22Rv1 (cell line): ENCODE results near the gene TGM2.

Source experiments
- H3K27ac ChIP-seq: fragments of 450-650 bp; 2 replicates; pipeline ENCODE4 v1.5.1; 2017
- ZFX ChIP-seq: fragments of 450-650 bp; IDR thresholded peaks from 2 replicates; pipeline ENCODE4 v1.6.1; 2017; ENCODE audit warnings: antibody characterized with exemption, borderline replicate concordance
- TF ChIP-seq, protein P1 (sequence below): fragments of 450-650 bp; IDR thresholded peaks from 2 replicates; pipeline ENCODE4 v1.5.1; 2017; ENCODE audit warnings: mild to moderate bottlenecking

Gene TGM2

DNA sequence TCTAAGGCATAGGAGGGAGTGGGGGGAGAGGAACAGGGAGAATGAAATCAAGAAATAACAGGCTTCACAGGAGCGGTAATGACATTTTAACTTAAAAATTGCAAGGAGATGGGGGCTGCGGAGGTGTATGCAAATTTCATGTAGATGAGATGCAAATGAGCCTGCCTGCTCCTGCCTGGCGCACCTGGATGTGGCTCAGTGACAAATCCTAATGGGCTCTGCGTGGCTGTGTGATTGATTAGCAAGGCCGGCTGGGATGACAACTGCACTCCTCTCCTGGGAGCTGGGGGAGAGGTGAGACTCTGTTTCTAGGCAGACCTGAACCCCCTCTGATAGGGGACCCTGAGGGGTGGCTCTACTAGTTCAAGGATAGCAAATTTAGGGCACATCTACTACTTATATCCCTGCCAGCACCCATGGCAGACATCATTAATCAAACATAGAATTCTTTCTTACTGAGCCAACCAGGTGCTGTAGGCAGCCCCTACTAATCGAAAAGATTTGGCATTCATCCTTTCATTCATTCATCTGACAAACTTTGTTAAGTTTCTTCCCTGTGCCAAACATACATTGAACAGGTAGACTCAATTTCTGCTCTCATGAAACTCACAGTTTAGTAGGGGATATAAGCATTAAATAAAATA is 38.4 kb upstream of the TGM2 start:
- TF ChIP-seq, protein P1, sequence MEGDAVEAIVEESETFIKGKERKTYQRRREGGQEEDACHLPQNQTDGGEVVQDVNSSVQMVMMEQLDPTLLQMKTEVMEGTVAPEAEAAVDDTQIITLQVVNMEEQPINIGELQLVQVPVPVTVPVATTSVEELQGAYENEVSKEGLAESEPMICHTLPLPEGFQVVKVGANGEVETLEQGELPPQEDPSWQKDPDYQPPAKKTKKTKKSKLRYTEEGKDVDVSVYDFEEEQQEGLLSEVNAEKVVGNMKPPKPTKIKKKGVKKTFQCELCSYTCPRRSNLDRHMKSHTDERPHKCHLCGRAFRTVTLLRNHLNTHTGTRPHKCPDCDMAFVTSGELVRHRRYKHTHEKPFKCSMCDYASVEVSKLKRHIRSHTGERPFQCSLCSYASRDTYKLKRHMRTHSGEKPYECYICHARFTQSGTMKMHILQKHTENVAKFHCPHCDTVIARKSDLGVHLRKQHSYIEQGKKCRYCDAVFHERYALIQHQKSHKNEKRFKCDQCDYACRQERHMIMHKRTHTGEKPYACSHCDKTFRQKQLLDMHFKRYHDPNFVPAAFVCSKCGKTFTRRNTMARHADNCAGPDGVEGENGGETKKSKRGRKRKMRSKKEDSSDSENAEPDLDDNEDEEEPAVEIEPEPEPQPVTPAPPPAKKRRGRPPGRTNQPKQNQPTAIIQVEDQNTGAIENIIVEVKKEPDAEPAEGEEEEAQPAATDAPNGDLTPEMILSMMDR = no peak
- no peak for TF ChIP-seq ZFX
- no peak overlapping the region for H3K27ac ChIP-seq

GRCh38 chr20:38202982-38203293 is 37.9 kb upstream of the TGM2 start:
- no peak for TF ChIP-seq ZFX
- TF ChIP-seq, protein P1 = no peak
- H3K27ac ChIP-seq = no peak overlapping the region

DNA sequence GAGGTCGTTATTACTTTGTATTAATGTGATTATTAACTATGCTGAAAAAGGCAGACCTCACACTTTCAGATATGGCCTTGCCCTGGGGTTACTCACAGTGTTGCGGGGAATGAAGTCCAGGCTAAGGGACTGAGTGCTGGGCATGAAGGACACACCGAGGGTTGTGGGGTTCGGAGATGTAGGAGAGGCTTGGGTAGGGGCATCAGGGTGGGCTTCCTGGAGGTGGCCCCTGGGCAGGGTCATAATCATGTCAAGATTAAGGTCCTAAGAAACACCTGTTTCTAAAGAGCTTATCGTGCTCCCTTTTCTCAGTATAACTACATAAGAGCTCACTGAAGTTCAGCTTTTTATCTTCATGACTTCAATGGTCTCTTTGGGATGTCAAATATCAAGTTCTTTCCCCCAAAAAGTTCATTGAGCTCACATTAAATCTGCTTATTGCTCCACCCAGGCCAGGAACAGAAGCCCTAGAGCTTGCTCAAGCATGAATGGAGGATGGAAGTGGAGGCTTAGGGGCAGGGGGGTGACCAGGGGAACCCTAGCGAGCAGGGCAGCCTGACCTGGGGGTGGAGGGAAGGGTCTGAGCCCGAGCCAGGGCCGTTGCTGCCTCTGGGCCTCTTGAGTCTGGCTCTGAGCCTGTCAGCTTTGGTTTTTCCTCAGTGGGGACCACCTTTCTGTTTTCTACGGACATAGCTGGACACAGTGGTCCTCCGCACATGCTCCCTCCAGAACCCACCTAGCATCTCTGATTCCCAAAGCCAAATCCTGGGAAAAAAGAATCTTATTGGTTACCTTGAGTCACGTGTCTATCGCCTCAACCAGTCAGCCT is 37.3 kb upstream of the TGM2 start:
- no peak overlapping the region for H3K27ac ChIP-seq
- TF ChIP-seq, protein P1 = no peak
- TF ChIP-seq ZFX = no peak

- H3K27ac ChIP-seq = no peak overlapping the region
- no peak for TF ChIP-seq ZFX
- TF ChIP-seq, protein P1 = no peak
Observed at GRCh38 chr20:38201356-38201755, 36.3 kb upstream of the TGM2 start.

DNA sequence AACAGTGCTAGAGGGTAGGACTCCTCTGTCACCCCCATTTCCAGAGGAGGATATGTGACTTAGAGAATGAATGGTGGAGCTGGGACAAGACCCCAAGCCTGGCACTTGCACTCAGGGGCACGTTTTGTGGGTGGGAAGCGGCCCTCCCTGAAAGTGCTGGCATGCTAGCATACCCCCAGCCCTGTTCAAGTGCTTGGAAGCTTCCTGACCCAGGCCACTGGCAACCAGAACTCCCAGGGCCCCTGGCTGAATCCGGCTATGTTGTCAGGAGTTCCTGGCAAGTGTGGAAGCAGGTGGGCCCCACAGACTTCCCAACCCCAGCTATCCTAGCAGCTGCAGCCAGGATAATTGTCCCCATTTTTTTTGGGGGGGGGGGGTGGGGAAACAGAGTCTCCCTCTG is 35.6 kb upstream of the TGM2 start:
- no peak overlapping the region for H3K27ac ChIP-seq
- TF ChIP-seq ZFX = no peak
- TF ChIP-seq, protein P1 = no peak

GRCh38 chr20:38199501-38200390 is 34.7 kb upstream of the TGM2 start:
- H3K27ac ChIP-seq = no peak overlapping the region
- TF ChIP-seq ZFX = no peak
- TF ChIP-seq, protein P1 = no peak
